ENCODE data around the gene RPS6KB2. TPM values are rescaled to one million over a fixed set of nuclear protein-coding genes. Genes with fewer than 3 reads are reported as not detected.

The RPS6KB2 gene
- polyA plus RNA-seq, 1 donor (not counting 4 experiments of a cell fraction or from before 2014, with no cell fraction given), result 61.4 TPM

DNA sequence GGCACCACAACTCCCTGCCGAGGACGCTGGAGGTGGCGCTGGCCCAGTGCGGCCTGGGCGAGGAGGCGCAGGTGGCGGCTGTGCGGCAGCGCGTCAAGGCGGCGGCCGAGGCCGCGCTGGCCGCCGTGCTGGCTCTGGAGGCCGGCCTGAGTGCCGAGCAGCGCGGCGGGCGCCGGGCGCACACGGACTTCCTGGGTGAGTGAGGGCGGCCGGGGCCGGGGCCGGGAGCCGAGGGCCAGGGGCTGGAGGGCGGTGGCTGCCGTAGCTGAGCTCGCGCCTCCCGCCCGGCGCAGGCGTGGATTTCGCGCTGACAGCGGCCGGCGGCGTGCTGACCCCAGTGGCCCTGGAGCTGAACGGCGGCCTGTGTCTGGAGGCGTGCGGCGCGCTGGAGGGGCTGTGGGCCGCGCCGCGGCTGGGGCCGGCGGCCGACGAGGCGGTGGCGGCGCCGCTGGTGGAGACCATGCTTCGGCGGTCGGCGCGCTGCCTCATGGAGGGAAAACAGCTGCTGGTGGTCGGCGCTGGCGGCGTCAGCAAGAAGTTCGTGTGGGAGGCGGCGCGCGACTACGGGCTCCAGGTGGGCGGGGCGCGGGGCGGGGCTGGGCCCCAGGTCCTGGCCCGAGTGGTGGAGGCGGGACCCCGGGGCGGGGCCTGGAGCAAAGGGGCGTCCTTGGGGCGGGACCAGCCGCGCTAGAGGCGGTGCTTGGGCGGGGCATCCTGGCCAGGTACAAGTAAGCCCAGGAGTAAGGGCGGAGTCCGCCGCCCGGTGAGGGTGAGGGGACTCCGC lies 7.5 kb upstream of the RPS6KB2 start:
- peak overlapping the region; percentile 78 for H3K4me2 ChIP-seq (ENCODE audit: control insufficient read depth, extremely low read depth, insufficient read depth, low read depth, low read length)
- TF ChIP-seq EZH2 (IDR thresholded peaks at IDR 0.05; ENCODE audit: low read length), result no peak
- TF ChIP-seq, protein P1, sequence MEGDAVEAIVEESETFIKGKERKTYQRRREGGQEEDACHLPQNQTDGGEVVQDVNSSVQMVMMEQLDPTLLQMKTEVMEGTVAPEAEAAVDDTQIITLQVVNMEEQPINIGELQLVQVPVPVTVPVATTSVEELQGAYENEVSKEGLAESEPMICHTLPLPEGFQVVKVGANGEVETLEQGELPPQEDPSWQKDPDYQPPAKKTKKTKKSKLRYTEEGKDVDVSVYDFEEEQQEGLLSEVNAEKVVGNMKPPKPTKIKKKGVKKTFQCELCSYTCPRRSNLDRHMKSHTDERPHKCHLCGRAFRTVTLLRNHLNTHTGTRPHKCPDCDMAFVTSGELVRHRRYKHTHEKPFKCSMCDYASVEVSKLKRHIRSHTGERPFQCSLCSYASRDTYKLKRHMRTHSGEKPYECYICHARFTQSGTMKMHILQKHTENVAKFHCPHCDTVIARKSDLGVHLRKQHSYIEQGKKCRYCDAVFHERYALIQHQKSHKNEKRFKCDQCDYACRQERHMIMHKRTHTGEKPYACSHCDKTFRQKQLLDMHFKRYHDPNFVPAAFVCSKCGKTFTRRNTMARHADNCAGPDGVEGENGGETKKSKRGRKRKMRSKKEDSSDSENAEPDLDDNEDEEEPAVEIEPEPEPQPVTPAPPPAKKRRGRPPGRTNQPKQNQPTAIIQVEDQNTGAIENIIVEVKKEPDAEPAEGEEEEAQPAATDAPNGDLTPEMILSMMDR (optimal IDR thresholded peaks at IDR 0.05 in 1 of 3, IDR thresholded peaks at IDR 0.05 in 1 of 3, conservative IDR thresholded peaks at IDR 0.05 in 1 of 3; ENCODE audit: extremely low read depth in 1 of 3, insufficient read depth in 2 of 3, low read length in 3 of 3), result no peak
- no peaks in the 10 kb centered on the region for H3K36me3 ChIP-seq (ENCODE audit: control insufficient read depth in 2 of 2, extremely low read depth in 1 of 2, insufficient read depth in 2 of 2, low read length in 2 of 2)
- FAIRE-seq, result no peak
- H3K27ac ChIP-seq (ENCODE audit: control insufficient read depth, insufficient read depth, low read length), result no peak overlapping the region
- peak overlapping the region; percentile 56 for H3K9ac ChIP-seq (ENCODE audit: control insufficient read depth, extremely low read depth, insufficient read depth, low read length)
- no peaks in the 10 kb centered on the region for H3K79me2 ChIP-seq (ENCODE audit: control insufficient read depth, insufficient read depth, low read length)
- DNase-seq (ENCODE audit: low read depth, low spot score), result peak; percentile 80
- peak overlapping the region; percentile 25 to 68 (median 59) for H3K4me3 ChIP-seq (ENCODE audit: control insufficient read depth in 2 of 3, extremely low read depth in 1 of 3, insufficient read depth in 2 of 3, low read depth in 1 of 3, low read length in 3 of 3)
- H4K20me1 ChIP-seq (ENCODE audit: control insufficient read depth, extremely low read depth, insufficient read depth, low read length), result no peaks in the 10 kb centered on the region
- H3K9me3 ChIP-seq (ENCODE audit: control insufficient read depth, low read depth, low read length), result no peaks in the 10 kb centered on the region
- dilution Hi-C loops (cut with MboI; ENCODE audit: extremely low pct_ligation_motif_present, low sequenced_read_pairs), result no loop called here
- no peaks in the 10 kb centered on the region for H3K9me1 ChIP-seq (ENCODE audit: control insufficient read depth, extremely low read depth, insufficient read depth, low read length)
- peak overlapping the region; percentile 73 for H2AFZ ChIP-seq (ENCODE audit: control insufficient read depth, low read length)
- H3K27me3 ChIP-seq (ENCODE audit: control insufficient read depth, extremely low read depth, insufficient read depth, low read length), result peaks cover 4% of the 10 kb centered on the region
- peaks cover 22% of the 10 kb centered on the region for H3K4me1 ChIP-seq (ENCODE audit: control insufficient read depth, extremely low read depth, insufficient read depth, low read length)

DNA sequence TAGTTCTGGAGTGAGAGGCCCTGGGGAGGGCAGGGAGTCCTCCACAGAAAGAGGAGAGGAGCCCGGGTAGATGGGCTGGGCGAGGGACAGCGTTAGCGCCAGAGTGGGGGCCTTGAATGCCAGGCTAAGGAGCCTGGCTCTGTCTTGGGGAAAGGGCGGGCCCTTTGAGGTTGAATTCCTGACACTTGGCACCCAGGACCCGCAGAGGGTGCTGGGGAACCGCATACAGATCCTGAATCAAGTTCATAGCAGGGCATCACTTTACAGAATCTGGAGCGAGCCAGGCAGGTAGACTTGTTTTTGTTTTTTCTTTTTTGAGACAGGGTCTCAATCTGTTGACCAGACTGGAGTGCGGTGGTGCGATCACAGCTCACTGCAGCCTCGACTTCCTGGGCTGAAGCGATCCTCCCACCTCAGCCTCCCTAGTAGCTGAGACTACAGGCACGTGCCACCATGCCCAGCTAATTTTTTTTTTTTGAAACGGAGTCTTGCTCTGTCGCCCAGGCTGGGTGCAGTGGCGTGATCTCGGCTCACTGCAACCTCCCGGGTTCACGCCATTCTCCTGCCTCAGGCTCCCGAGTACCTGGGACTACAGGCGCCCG lies 6.8 kb upstream of the RPS6KB2 start:
- Histone ChIP-seq H3K9me3 (ENCODE audit: control insufficient read depth, low read depth, low read length) (no peaks in the 10 kb centered on the region), H3K27ac (ENCODE audit: control insufficient read depth, insufficient read depth, low read length) (no peak overlapping the region), H3K4me3 (ENCODE audit: control insufficient read depth in 2 of 3, extremely low read depth in 1 of 3, insufficient read depth in 2 of 3, low read depth in 1 of 3, low read length in 3 of 3) (peak overlapping the region in 2 of 3 experiments; percentile 18 to 59), H3K4me2 (ENCODE audit: control insufficient read depth, extremely low read depth, insufficient read depth, low read depth, low read length) (peak overlapping the region; percentile 76), H4K20me1 (ENCODE audit: control insufficient read depth, extremely low read depth, insufficient read depth, low read length) (no peaks in the 10 kb centered on the region), H3K36me3 (ENCODE audit: control insufficient read depth in 2 of 2, extremely low read depth in 1 of 2, insufficient read depth in 2 of 2, low read length in 2 of 2) (no peaks in the 10 kb centered on the region), H3K4me1 (ENCODE audit: control insufficient read depth, extremely low read depth, insufficient read depth, low read length) (peaks cover 22% of the 10 kb centered on the region), H3K27me3 (ENCODE audit: control insufficient read depth, extremely low read depth, insufficient read depth, low read length) (peaks cover 4% of the 10 kb centered on the region), H3K79me2 (ENCODE audit: control insufficient read depth, insufficient read depth, low read length) (no peaks in the 10 kb centered on the region), H3K9ac (ENCODE audit: control insufficient read depth, extremely low read depth, insufficient read depth, low read length) (peak overlapping the region; percentile 56), H3K9me1 (ENCODE audit: control insufficient read depth, extremely low read depth, insufficient read depth, low read length) (no peaks in the 10 kb centered on the region), H2AFZ (ENCODE audit: control insufficient read depth, low read length) (peak overlapping the region; percentile 73)
- FAIRE-seq, result no peak
- no peak for DNase-seq (ENCODE audit: low read depth, low spot score)
- dilution Hi-C loops (cut with MboI; ENCODE audit: extremely low pct_ligation_motif_present, low sequenced_read_pairs), result no loop called here
- TF ChIP-seq, protein P1 (optimal IDR thresholded peaks at IDR 0.05 in 1 of 3, IDR thresholded peaks at IDR 0.05 in 1 of 3, conservative IDR thresholded peaks at IDR 0.05 in 1 of 3; ENCODE audit: extremely low read depth in 1 of 3, insufficient read depth in 2 of 3, low read length in 3 of 3), result peak in 2 of 3 experiments; percentile 4 to 22
- TF ChIP-seq EZH2 (IDR thresholded peaks at IDR 0.05; ENCODE audit: low read length), result no peak

Data from keratinocyte (primary cell).